Measurements from ENCODE around the gene AFDN. TPM values are rescaled to one million over a fixed set of nuclear protein-coding genes. Genes with fewer than 3 reads are reported as not detected.

AFDN gene
- total and polyA plus RNA-seq, 8 donors = 137 to 422 (median 284) TPM

DNA sequence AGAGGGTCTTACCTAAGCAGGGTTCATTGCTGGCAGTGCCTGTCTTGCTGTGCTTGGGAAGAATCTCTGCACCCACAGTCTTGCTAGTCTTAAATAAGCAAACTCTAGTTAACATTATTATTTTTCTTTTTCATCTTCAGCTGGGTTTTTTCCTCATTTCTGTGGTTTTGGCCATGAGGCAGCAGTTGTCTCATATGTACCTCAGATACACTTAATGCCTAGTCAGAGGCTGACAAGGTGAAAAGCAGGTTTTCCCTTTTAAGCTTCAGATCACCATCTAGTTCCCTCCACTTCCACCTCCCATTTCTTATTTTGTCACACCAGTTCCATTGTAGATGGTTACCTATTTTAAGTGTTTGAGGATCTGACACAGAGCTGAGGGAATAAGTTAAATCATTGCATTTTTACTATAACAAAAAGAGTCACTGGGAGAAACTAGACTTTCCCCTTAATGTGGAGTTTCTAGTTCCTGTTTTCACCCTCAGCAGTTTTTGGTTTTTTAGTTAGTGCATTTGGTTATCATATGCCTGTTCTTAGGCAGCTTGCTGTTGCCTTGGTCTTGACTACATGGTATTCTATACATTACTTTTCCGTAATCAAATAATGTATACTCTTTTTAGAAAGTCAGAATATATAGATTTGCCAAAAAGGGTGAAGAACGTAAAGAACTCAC lies 46.0 kb downstream of the AFDN start:
- no peaks in the 10 kb centered on the region for H3K27me3 ChIP-seq
- H3K27ac ChIP-seq = no peak overlapping the region
- intact Hi-C loops (cut with DNase I) = no loop called here
- no peak for ATAC-seq
- TF ChIP-seq, protein P1, sequence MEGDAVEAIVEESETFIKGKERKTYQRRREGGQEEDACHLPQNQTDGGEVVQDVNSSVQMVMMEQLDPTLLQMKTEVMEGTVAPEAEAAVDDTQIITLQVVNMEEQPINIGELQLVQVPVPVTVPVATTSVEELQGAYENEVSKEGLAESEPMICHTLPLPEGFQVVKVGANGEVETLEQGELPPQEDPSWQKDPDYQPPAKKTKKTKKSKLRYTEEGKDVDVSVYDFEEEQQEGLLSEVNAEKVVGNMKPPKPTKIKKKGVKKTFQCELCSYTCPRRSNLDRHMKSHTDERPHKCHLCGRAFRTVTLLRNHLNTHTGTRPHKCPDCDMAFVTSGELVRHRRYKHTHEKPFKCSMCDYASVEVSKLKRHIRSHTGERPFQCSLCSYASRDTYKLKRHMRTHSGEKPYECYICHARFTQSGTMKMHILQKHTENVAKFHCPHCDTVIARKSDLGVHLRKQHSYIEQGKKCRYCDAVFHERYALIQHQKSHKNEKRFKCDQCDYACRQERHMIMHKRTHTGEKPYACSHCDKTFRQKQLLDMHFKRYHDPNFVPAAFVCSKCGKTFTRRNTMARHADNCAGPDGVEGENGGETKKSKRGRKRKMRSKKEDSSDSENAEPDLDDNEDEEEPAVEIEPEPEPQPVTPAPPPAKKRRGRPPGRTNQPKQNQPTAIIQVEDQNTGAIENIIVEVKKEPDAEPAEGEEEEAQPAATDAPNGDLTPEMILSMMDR (IDR thresholded peaks at IDR 0.05) = no peak
- peaks cover 0 to 23% of the 10 kb centered on the region in 2 donors for H3K36me3 ChIP-seq
- no peak overlapping the region for H3K4me3 ChIP-seq
- no peaks in the 10 kb centered on the region for H3K4me1 ChIP-seq
- H3K9me3 ChIP-seq = no peaks in the 10 kb centered on the region
- no peak for DNase-seq

DNA sequence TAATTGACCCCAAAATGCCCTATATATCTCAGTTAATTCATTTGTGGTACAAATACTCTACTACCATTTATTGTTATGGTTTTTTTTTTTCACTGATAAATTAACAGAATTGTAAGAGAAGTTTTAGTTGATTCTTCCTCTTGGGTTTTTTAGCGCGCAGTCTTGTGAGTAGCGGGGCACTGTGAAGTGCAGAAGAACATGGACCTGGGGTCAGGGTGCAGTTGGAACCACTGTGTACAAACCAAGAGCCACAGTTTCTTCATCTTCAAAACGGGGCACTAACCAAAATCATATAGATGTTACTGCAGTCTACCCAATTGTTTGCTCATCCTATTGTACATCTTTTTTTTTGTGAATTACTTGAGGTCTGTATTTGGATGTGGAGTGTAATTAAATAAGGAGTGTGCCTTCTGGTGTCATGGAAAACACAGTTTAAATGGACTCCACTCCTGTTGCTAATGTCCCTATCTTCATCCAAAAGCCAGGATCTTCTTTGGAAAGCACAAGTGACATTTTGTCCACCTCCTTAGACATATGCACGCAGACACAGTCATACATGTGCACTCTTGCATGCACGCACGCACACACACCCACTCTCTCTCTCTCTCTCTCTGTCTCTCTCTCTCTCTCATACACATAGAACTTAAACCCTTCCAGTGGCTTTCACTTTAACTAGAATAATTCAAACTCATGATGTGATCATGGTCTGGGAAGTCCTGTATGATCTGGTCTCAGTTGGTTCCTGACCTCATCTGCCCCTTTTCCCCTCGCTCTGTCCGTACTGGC lies 51.5 kb downstream of the AFDN start:
- H3K9me3 ChIP-seq = no peaks in the 10 kb centered on the region
- no peak for DNase-seq
- H3K4me3 ChIP-seq = no peak overlapping the region
- no peak overlapping the region for H3K27ac ChIP-seq
- H3K4me1 ChIP-seq = no peaks in the 10 kb centered on the region
- no peaks in the 10 kb centered on the region for H3K27me3 ChIP-seq
- peaks cover 0 to 29% of the 10 kb centered on the region in 2 donors for H3K36me3 ChIP-seq
- TF ChIP-seq, protein P1 (IDR thresholded peaks at IDR 0.05) = no peak
- intact Hi-C loops (cut with DNase I) = no loop called here
- ATAC-seq = no peak

DNA sequence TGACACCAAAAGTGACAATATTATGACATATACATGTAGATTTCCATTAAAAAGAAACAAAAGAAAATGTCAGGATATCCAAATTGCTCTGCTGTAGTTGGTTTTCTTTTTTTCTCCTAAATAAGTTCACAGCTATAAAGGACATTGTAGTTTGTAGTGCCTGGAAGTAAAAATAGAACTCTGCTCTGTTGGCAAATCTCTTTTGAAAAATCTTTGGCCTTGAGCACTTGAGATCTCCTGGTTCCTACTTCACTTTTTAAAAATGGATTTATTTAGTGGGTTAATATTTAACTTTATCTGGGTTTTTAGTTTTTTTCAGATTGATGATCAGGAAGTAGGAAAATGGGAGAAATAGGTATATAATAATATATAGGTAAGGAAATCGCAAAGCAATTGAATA lies 52.9 kb downstream of the AFDN start:
- H3K36me3 ChIP-seq = peaks cover 0 to 29% of the 10 kb centered on the region in 2 donors

DNA sequence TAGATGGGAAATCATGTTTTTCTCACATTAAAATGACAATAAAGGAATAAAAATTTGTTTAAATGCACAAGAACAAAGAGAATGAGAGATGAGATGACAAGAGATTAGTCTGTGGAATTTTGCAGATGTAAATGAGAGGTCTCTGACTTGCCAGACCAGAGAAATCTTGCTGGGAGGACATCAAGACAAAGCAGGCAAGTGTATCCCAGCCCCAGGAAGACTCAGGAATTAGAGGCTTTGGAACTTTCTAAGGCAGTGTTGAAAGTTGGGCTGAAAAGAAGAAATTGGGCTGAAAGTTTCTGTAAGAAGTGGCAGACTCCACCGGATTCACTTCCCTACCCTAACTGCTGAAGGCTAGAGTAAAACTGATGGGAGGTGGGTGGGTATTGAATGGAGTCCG lies 54.6 kb downstream of the AFDN start:
- Histone ChIP-seq H3K4me3 (no peak overlapping the region), H3K27me3 (no peaks in the 10 kb centered on the region), H3K4me1 (no peaks in the 10 kb centered on the region), H3K27ac (no peak overlapping the region), H3K36me3 (peaks cover 0 to 20% of the 10 kb centered on the region in 2 donors), H3K9me3 (no peaks in the 10 kb centered on the region)
- intact Hi-C loops (cut with DNase I) = no loop called here
- TF ChIP-seq, protein P1 (IDR thresholded peaks at IDR 0.05) = no peak
- DNase-seq (no peak), ATAC-seq (no peak)

More for the DNA sequence above, 52.9 kb downstream of the AFDN start:
- Histone ChIP-seq H3K4me3 (no peak overlapping the region), H3K27ac (no peak overlapping the region), H3K4me1 (no peaks in the 10 kb centered on the region), H3K9me3 (no peaks in the 10 kb centered on the region), H3K27me3 (no peaks in the 10 kb centered on the region)
- TF ChIP-seq, protein P1 (IDR thresholded peaks at IDR 0.05) = no peak
- ATAC-seq (no peak), DNase-seq (no peak)
- intact Hi-C loops (cut with DNase I) = no loop called here

DNA sequence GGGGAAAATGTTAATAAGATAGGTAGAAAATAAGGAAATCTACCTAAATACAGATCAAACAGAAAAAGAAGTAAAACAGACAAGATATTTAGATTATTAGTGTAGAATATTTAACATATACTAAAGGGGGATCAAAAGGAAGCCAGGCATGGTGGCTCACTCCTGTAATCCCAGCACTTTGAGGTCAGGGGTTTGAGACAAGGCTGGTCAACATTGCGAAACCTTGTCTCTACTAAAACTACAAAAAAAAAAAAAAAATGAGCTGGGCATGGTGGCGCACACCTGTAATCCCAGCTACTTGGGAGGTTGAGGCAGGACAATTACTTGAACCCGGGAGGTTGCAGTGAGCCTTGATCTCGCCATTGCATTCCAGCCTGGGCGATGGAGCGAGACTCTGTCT lies 55.5 kb downstream of the AFDN start:
- no peak for ATAC-seq
- intact Hi-C loops (cut with DNase I) = no loop called here

More for the DNA sequence above, 55.5 kb downstream of the AFDN start:
- DNase-seq = no peak
- Histone ChIP-seq H3K9me3 (no peaks in the 10 kb centered on the region), H3K27ac (no peak overlapping the region), H3K27me3 (no peaks in the 10 kb centered on the region), H3K36me3 (peaks cover 0 to 20% of the 10 kb centered on the region in 2 donors), H3K4me1 (no peaks in the 10 kb centered on the region), H3K4me3 (no peak overlapping the region)
- TF ChIP-seq, protein P1 (IDR thresholded peaks at IDR 0.05) = no peak
